Measurements from ENCODE around the gene DYNLL1.

- TF ChIP-seq SUZ12 (IDR thresholded peaks at IDR 0.05; ENCODE audit: extremely low read depth, insufficient read depth, insufficient read length) (no peak), YY1 (IDR thresholded peaks at IDR 0.05; ENCODE audit: insufficient read depth, insufficient read length) (no peak)
Measured at GRCh38 chr12:120534703-120535655, 39.1 kb downstream of the DYNLL1 start.
